HG02588 (cell line): Measurements from ENCODE around the gene TANK.

Experiments
- ATAC-seq: cut with Tn5 transposase; IDR thresholded peaks from one replicate; pipeline ENCODE4 v1.9.1; 2021; ENCODE audit warnings: mild to moderate bottlenecking, moderate library complexity; ENCODE audit not compliant: unreplicated experiment

The TANK gene, protein sequence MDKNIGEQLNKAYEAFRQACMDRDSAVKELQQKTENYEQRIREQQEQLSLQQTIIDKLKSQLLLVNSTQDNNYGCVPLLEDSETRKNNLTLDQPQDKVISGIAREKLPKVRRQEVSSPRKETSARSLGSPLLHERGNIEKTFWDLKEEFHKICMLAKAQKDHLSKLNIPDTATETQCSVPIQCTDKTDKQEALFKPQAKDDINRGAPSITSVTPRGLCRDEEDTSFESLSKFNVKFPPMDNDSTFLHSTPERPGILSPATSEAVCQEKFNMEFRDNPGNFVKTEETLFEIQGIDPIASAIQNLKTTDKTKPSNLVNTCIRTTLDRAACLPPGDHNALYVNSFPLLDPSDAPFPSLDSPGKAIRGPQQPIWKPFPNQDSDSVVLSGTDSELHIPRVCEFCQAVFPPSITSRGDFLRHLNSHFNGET

GRCh38 chr2:161160226-161161073 lies at the start of gene TANK:
Gene TANK, plus strand, starts transcription at chr2:161160428. Its CDS starts 19,235 bp downstream, at chr2:161179663.
- ATAC-seq, result peak; percentile 87

DNA sequence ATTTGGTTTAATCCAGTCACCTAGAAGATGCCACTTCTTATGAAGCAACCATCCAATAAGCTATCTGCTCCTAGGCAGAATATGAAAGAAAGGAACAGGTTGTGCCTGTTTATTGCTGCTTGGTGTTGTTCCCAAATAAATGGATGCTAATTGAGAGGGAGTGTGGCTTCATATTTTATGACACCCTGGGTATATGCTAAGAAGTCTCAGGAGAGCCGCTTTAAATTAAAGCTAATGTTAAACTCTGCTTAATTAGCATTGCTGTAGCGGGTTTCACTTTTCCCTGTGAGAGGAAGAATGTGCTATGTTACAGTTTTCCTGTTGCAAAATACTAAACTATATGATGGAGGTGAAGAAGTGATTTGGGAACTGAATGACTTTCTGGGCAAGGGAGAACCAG lies 48.7 kb upstream of the TANK start:
- no peak for ATAC-seq

- ATAC-seq, result no peak
These were observed 47.3 kb upstream of the TANK start for GRCh38 chr2:161112908-161113307.

- no peak for ATAC-seq
These were observed 46.3 kb upstream of the TANK start for GRCh38 chr2:161113693-161114575.

GRCh38 chr2:161115205-161115604 lies 45.0 kb upstream of the TANK start:
- no peak for ATAC-seq

DNA sequence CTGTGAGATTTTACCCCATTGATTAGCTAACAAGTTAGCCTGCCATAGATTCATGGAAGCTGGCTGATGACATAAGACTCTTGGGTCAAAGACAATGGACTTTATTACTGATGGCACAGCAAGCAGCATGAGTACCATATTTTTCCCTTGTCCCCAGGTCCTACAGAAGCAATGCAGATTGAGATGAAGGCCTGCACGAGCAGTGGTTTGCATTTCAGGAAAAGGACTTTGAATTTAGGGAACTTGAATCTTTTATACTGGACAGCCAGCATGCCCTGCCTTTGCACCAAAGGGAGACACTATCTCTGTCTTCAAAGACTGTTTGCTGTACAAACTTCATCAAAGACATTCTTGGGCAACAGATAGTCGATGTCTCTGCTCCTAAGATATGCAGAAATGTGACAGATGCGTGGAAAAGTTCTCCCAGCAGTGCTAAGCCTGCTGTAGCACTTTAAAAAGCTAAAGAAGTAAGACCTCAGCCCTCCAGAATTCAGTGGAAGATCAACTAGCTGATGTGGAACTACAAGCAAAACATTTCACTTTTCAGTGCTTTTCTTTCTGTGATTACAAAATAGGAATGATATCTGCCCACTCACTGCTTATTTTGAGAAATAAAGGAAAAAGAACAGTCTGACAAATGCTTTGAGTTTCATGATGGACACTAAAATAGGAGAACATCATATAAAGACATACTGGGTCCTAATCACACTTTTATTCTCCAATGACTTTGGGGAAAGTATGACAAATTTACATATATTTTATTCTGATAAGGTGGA lies 44.4 kb upstream of the TANK start:
- ATAC-seq, result no peak

- ATAC-seq, result no peak
These were observed 43.7 kb upstream of the TANK start for GRCh38 chr2:161116509-161116908.

DNA sequence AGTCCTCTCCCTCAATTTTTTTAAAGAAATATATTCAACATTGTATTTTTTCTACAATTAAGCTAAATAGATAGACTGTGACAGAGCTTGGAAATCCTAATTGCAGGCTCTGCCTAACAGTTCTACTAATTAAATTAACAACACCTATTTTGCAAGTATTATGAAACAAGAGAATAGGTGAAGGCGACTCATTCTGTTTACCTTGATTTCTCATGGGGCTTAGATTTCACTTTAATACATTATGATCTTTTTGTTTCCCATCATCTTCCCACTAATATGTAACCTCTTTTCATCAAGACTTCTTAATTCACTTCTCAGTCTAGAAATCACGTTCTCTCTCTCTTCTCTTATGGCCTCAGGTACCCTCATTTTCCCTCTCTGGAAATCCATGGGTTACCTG lies 42.7 kb upstream of the TANK start:
- ATAC-seq, result no peak

DNA sequence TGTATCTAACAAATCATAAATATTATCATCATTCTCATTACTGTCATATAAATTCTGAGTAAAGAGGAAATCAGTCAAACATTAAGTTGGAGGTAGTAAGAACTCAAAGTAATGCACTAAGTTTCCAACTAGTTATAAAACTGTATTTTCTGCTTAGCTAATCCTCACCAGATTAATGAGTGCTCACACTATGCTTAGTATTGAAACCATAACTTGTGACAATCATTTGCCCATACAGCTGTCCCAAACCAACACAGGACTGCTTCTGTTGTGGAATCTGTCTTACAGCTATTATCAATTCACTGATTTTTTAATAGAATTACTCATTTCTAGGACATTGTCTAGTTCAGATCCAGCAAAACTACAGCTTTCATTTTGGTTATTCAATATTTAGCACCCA lies 41.5 kb upstream of the TANK start:
- ATAC-seq, result peak; percentile 34

DNA sequence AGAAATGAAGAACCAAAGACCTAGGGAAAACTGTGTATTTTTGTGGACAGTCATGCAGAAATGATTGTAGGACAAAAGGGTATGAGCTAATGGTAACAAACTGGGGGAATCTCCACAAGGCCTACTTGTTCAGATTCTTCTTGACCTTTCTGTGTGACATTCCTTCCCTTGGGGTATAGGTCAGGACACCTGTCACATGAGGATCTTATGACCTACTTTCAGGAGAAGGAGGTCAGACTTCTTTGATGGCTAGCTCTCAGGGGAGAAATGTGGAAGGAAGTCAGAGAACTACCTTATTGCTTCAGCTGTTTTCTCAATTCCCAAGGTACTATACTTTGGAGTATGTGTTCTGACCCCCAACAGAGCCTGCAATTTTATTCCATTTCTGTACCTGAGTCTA lies 40.7 kb upstream of the TANK start:
- ATAC-seq, result no peak

DNA sequence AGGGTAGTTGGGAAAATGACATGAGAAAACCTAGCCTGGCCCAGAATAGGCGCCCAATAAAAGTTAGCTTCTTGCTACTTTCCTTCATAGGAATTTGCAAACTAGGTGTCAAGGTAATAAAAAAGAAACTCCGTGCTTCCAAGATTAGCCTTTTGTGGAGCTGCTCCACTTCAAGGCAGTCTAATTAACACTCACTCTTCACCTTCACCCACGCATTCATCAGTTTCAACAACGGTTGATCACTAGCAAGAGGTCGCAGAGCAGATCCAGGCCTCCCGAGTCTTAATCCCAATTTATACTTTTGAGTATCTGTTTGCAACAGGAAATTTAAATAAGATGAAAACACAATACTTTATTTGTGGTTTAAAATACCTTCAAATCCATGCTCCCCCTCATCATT lies 39.5 kb upstream of the TANK start:
- no peak for ATAC-seq

DNA sequence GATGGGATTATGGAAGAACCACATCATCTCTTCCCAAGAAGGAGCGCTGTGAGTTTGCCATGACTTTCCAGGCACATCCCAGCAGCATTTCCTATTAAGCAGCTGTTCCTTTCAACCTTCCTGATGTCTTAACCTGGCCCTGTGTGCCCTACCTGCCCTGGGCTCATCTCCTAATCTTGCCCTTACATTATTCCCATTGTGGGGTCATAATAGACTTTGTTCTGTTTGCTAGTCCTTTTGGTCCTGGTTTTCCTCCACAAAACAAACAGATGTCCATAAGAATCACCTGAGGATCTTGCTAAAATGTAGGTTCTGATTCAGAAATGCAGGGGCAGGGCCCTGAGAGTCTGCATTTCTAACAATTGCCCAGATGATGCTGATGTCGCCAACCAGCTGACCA lies 38.6 kb upstream of the TANK start:
- no peak for ATAC-seq

DNA sequence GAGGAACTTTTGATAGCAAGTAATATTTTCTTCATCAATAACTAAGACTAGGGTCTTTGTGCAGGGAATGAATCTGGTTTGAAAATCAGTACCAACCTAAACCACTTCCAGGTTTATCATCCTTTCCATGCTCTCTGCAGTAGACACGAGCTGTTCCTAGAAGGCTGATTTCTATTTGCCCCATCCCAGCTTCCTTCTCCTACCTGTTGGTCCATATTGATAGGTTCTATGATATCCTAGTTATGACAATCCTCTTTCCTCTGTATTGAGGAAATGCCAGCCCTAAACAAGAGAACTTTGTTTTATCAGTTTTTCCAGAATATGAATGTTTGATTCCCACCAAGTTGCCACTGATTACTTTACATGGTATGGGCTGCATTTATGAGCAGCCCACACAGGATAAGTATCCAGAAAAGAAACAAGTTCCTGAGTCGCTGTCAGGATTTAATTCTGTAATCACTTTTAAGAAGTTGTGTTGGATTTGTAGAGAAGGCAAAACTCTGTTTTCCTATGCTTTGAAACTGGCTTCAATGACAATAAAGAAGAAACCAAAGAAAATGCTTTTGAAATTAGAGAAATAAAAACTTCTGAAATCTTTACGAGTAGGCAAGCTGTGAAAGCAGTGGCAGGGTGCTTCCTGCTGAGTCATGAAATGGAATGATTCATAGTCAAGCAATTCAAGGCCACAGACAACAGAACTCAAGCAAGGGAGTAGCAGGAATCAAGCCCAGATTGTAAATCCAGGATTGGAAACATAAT lies 37.3 kb upstream of the TANK start:
- peak; percentile 55 for ATAC-seq

DNA sequence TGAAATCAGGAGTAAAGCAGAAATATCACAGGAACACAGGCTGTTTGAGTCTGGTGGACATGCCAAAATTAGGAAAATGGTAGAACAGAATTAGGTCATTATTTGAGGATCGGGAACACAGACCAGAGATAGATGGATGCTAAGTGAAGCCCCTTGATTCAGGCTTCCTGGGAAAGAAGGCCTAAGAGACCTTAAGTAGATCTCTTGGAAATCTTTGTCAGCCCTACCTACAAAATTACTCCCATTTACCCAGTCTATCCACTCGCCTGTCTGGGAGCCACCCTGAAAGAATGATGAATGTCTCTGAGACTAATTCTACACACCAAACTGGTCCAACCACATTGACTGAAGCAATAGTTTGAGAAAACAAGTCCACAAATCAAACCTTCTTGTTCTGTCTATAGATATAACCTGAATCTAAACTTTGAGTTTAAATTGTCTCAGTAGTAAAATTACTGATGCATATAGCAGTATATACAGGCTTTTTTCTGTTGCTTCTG lies 36.6 kb upstream of the TANK start:
- no peak for ATAC-seq

DNA sequence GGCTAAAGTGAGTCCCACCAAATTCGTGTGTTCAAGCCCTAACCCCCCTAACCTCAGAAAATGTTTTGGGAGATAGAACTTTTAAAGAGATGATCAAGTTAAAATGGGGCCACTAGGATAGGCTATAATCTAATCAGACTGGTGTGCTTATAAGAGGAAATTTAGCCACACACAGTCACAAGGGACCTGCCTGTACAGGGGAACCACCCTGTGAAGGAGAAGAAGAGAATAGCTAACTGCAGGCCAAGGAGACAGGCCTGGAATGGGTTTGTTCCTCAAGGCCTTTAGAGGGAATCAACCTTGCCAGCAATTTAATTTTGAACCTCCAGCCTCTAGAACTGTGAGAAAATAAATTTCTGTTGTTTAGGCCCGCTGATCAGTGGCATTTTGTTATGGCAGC lies 36.0 kb upstream of the TANK start:
- peak; percentile 54 for ATAC-seq

- ATAC-seq, result no peak
These were observed 31.3 kb upstream of the TANK start for GRCh38 chr2:161128885-161129284.

DNA sequence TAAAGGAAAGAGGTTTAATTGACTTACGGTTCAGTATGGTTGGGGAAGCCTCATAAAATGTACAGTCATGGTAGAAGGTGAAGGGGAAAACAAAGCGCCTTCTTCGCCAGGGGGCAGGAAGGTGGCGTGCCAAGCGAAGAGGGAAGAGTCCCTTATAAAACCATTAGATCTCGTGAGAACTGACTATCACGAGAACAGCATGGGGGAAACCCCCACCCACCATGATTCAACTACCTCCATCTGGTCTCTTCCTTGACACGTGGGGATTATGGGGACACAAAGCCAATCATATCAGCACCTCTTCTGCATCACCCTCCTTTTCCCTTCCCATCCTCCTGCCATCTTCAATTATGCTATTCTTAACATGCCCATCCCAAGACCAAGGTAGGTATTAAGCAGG lies 29.9 kb upstream of the TANK start:
- no peak for ATAC-seq

GRCh38 chr2:161131074-161131680 lies 29.1 kb upstream of the TANK start:
- no peak for ATAC-seq

DNA sequence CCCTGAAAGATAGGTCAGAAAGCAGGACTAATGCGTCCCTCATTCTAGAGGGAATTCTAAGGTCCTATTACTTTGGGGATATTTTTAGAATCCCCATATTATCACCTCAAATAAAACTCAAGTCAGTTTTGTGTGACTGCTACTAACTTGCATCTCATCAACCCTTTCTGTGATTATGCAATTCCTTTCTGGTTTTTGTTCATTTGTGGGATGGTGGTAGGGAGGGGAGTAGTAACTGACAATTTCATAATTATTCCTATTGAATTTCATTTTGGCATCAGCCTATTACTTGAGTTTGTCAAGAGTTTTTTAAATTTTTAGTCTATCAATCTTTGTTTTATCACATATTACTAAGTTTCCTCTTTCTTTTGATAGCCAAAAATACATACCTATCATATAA lies 28.4 kb upstream of the TANK start:
- no peak for ATAC-seq
